Small intestine (tissue), 7 donors: ENCODE measurements around the gene ARFGEF3. TPM values are rescaled to one million over a fixed set of nuclear protein-coding genes. Genes with fewer than 3 reads are reported as not detected.
A peak's percentile ranks its signal among the peaks of the same experiment; 100 is the strongest.
"Not testable (repeated sequence)": the region's sequence is repeated elsewhere in the genome, so short reads cannot be mapped to it uniquely, and the experiment has no call there.

ENCODE experiments used
- DNase-seq, 2 donors: peaks; one replicate each; pipeline versions ENCODE4 v3.0.0 to v3.0.0-alpha.2; 2013
- FAIRE-seq: peaks from 2 replicates; lab custom pipeline; 2012; peaks lifted over from hg19 to GRCh38; lab: Jason Lieb, UNC
- H3K27ac ChIP-seq, 3 donors: one replicate each; pipeline ENCODE4 v1.5.1; 2013; ENCODE audit warnings: low read length in 2 of 3, mild to moderate bottlenecking in 2 of 3, control low read depth in 1 of 3, inconsistent platforms in 1 of 3, low read depth in 1 of 3, moderate library complexity in 1 of 3
- H3K27me3 ChIP-seq, 3 donors: one replicate each; pipeline ENCODE4 v1.6.1; 2013; ENCODE audit warnings: low read length in 3 of 3, inconsistent platforms in 1 of 3; ENCODE audit not compliant: control insufficient read depth in 3 of 3, insufficient read depth in 3 of 3
- H3K36me3 ChIP-seq, 3 donors: one replicate each; pipeline ENCODE4 v1.6.1; 2013; ENCODE audit warnings: low read length in 3 of 3, inconsistent platforms in 1 of 3, low read depth in 1 of 3, mild to moderate bottlenecking in 1 of 3, moderate library complexity in 1 of 3; ENCODE audit not compliant: control insufficient read depth in 3 of 3, insufficient read depth in 2 of 3
- H3K4me1 ChIP-seq, 3 donors: one replicate each; pipeline ENCODE4 v1.6.1; 2013; ENCODE audit warnings: low read length in 2 of 3, inconsistent platforms in 1 of 3, low read depth in 1 of 3, mild to moderate bottlenecking in 1 of 3, moderate library complexity in 1 of 3; ENCODE audit not compliant: control insufficient read depth in 3 of 3, insufficient read depth in 2 of 3
- H3K4me3 ChIP-seq, 3 donors: one replicate each; pipeline ENCODE4 v1.5.1; 2013; ENCODE audit warnings: low read length in 3 of 3, control low read depth in 1 of 3, inconsistent platforms in 1 of 3, low read depth in 1 of 3, mild to moderate bottlenecking in 1 of 3, moderate library complexity in 1 of 3
- H3K9me3 ChIP-seq, 2 donors: one replicate each; pipeline ENCODE4 v1.6.1; 2013; ENCODE audit warnings: low read depth in 1 of 2, low read length in 1 of 2; ENCODE audit not compliant: control insufficient read depth in 2 of 2, insufficient read depth in 1 of 2
- WGBS, 3 donors: extraction: QIAGEN DNeasy Blood & Tissue Kit; methylation state at CpG; one replicate each; pipeline ENCODE4 v1.1.7; 2013; 5-methylcytosine and 5-hydroxymethylcytosine counted together
- polyA plus RNA-seq, 4 donors: library from polyadenylated mRNA; stranded (reverse) in 3 of 4; unstranded in 1 of 4; fragments of 200-250 nt in 3 of 4; fragments of 120-200 nt in 1 of 4; gene quantifications; one replicate each; pipeline versions ENCODE4 v1.2.1 to v1.2.3, GENCODE V29; 2013
- donor health status: healthy with polysubstance abuse.
- donor health status: control.
- donor health status: control.
- donor health status: Bipolar disorder and iron deficiency.
- donor health status: healthy.

The ARFGEF3 gene
- polyA plus RNA-seq, 4 donors: 0.27 to 6.2 (median 2.9) TPM

- H3K9me3 ChIP-seq: no peaks in the 10 kb centered on the region
- no peaks in the 10 kb centered on the region for H3K4me1 ChIP-seq
- 65 to 75% (median 74%) methylated on average over 5 of the region's 5 CpGs for WGBS, 3 donors
- FAIRE-seq (no peak), DNase-seq (no peak)
- H3K27ac ChIP-seq: no peak overlapping the region
- H3K27me3 ChIP-seq: peaks cover 0 to 4% (median 0%) of the 10 kb centered on the region in 3 donors
- H3K36me3 ChIP-seq: no peaks in the 10 kb centered on the region
- H3K4me3 ChIP-seq: no peak overlapping the region
These were observed 49.9 kb downstream of the ARFGEF3 start for GRCh38 chr6:138211601-138212000.

DNA sequence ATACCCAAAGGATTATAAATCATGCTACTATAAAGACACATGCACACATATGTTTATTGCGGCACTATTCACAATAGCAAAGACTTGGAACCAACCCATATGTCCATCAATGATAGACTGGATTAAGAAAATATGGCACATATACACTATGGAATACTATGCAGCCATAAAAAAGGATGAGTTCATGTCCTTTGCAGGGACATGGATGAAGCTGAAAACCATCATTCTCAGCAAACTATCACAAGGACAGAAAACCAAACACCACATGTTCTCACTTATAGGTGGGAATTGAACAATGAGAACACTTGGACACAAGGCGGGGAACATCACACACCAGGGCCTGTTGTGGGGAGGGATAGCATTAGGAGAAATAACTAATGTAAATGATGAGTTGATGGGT lies 50.8 kb downstream of the ARFGEF3 start:
- H3K27ac ChIP-seq, H3K4me1 ChIP-seq, DNase-seq, H3K36me3 ChIP-seq, H3K9me3 ChIP-seq, H3K27me3 ChIP-seq, FAIRE-seq, H3K4me3 ChIP-seq: not testable (repeated sequence)
- WGBS, 3 donors: 74 to 100% (median 96%) methylated on average over 2 of the region's 2 CpGs

DNA sequence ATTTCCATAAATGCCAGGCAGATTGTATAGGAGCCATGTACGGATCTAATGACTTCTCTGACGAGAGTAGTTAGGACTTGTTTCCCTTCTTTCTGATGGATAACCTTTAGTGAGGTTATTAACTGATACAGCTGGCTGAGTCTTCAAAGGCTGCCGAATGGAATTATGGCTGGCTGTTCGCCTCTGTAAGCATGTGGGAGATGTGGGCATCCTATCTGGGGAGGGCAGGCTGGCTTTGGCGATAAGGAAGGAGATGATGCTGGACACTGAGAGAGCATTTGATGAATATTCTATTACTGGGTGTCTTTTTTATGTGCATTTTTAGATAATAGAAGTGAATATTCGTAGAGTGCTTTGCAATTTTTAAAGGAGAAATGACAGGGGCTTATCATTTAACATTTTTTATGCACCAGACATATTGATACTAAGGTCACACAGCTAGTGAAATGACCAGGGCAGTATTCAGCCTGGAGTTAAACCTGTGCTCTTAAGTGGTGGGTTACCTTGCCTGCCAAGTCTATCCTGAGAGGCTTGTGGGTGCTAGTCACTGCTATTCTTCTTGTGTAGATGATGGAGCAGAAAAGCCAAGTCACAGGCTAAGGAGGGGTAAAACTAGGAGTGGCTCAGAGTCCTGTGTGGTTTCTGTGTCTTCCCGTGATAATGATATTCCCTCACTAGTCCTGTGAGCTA lies 53.5 kb downstream of the ARFGEF3 start:
- no peak overlapping the region for H3K27ac ChIP-seq
- no peak for FAIRE-seq
- WGBS, 3 donors: 16 to 49% (median 20%) methylated on average over 7 of the region's 7 CpGs

DNA sequence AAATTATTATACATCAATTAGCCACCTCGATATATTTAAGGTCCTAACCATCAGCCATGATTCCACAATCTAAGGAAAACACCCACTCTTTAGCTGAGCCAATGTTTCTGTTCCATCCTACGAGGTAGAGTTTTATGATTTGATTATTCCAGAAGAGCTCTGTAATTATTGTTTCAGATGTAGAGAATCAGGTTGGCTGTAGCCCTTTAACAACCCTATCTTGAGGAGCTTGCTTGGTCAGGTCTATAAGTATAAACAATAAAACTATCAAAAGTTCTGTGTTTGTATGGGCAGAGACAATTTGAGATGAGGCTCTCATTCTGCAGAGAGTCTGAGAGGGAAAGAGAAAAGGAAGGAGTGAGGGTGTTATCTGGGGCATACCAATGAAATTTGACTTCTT lies 56.7 kb downstream of the ARFGEF3 start, which contains the start of gene PBOV1:
PBOV1 (minus strand) TSS at position 43 of the 400 bp plus-strand sequence. CDS start 96 bp downstream, outside the sequence.
- FAIRE-seq (no peak), DNase-seq (no peak)
- H3K9me3 ChIP-seq: no peaks in the 10 kb centered on the region
- H3K27ac ChIP-seq: no peak within 1 kb of the TSS
- H3K27me3 ChIP-seq: peaks cover 0 to 2% (median 0%) of the 10 kb centered on the region in 3 donors
- H3K4me3 ChIP-seq: no peak within 1 kb of the TSS
- 47 to 68% (median 49%) methylated on average over 2 of the region's 2 CpGs for WGBS, 3 donors
- H3K36me3 ChIP-seq: no peaks in the 10 kb centered on the region
- no peaks in the 10 kb centered on the region for H3K4me1 ChIP-seq

More for the DNA sequence above, 53.5 kb downstream of the ARFGEF3 start:
- peak; percentile 53 to 55 for DNase-seq
- H3K36me3 ChIP-seq: no peaks in the 10 kb centered on the region
- no peaks in the 10 kb centered on the region for H3K4me1 ChIP-seq
- H3K4me3 ChIP-seq: no peak overlapping the region
- peaks cover 0 to 2% (median 0%) of the 10 kb centered on the region in 3 donors for H3K27me3 ChIP-seq
- no peaks in the 10 kb centered on the region for H3K9me3 ChIP-seq

DNA sequence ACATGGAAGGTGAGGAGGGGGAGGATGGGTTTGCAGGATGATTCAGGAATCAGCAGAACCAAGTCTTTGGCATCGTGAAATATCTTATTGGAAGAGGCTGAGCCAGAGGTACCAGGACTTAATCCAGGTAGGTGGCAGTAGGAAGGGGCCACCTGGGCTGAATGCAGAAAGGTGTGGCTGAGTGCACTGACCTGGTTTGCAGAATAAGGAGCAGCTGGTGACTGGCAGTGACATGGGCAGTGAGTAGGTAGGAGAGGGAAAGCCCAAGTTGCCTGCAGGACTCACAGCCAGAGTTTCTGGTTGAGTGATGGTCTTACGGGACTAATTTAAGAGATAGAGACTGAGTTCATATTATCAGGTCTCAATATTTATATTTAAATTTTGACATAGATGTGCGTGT lies 57.7 kb downstream of the ARFGEF3 start:
- Histone ChIP-seq H3K27me3 (peaks cover 0 to 2% (median 0%) of the 10 kb centered on the region in 3 donors), H3K36me3 (no peaks in the 10 kb centered on the region), H3K9me3 (no peaks in the 10 kb centered on the region), H3K27ac (no peak overlapping the region), H3K4me3 (no peak overlapping the region), H3K4me1 (no peaks in the 10 kb centered on the region)
- FAIRE-seq: no peak
- 77 to 92% (median 80%) methylated on average over 3 of the region's 3 CpGs for WGBS, 3 donors
- peak in 1 of 2 donors; percentile 29 for DNase-seq

DNA sequence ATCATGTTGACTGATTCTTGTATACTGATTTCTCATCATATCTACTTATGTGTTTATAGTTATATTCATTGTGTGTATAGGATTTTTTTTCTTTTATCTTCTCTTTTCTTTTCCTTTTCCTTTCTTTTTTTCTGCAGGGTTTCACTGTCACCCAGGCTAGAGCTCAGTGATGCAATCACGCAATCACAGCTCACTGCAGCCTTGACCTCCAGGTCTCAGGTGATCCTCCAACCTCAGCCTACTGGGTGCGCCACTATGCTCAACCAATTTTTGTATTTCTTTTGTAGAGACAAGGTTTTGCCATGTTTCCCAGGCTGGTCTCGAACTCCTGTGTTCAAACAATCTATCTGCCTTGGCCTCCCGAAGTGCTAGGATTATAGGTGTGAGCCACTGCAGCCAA lies 58.2 kb downstream of the ARFGEF3 start:
- no peaks in the 10 kb centered on the region for H3K36me3 ChIP-seq
- H3K9me3 ChIP-seq: no peaks in the 10 kb centered on the region
- FAIRE-seq (no peak), DNase-seq (no peak)
- no peak overlapping the region for H3K27ac ChIP-seq
- H3K4me3 ChIP-seq: no peak overlapping the region
- no peaks in the 10 kb centered on the region for H3K4me1 ChIP-seq
- WGBS, 3 donors: 94 to 96% (median 95%) methylated on average over 4 of the region's 4 CpGs
- peaks cover 0 to 2% (median 0%) of the 10 kb centered on the region in 3 donors for H3K27me3 ChIP-seq

DNA sequence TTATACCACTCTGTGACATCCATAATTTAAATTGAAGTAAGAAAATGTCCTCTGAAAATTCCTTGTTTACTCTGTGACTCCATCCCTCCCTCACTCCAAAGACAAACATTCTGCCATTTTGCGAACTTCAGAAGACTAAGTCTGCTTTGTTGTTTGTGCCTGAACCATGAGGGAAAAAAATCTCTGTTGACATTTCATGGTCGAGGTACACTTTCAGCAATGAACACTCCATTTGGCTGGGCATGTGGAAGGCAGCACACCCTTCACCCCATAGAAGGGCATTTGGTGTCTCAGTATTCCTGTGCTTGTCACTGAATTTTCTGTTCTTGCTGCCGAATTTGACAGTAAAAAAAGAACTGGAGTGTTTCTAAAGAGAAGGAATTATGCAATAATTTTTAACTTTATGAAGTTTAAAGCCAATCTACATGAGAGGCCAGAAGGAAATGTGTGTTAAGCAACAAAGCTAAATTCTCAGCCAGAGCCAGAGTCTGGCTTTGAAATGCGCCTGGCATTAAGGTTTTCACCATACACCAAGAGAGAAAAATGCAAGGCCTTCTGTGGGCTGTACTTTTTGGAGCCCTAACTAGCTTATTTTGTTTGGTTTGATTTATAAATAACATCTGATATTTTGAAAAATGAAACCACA lies 61.3 kb downstream of the ARFGEF3 start:
- 71 to 74% (median 74%) methylated on average over 4 of the region's 4 CpGs for WGBS, 3 donors
- Histone ChIP-seq H3K36me3 (no peaks in the 10 kb centered on the region), H3K27ac (no peak overlapping the region), H3K9me3 (no peaks in the 10 kb centered on the region), H3K4me1 (peaks cover 0 to 3% (median 1%) of the 10 kb centered on the region in 3 donors), H3K27me3 (no peaks in the 10 kb centered on the region), H3K4me3 (no peak overlapping the region)
- DNase-seq (no peak), FAIRE-seq (no peak)

- 81 to 89% (median 82%) methylated on average over 4 of the region's 4 CpGs for WGBS, 3 donors
- FAIRE-seq: no peak
- H3K4me1 ChIP-seq: peaks cover 1 to 3% (median 3%) of the 10 kb centered on the region in 3 donors
These were observed 64.2 kb downstream of the ARFGEF3 start for GRCh38 chr6:138225953-138226352.

More at GRCh38 chr6:138225953-138226352, 64.2 kb downstream of the ARFGEF3 start:
- no peaks in the 10 kb centered on the region for H3K36me3 ChIP-seq
- no peak for DNase-seq
- H3K4me3 ChIP-seq: no peak overlapping the region
- no peak overlapping the region for H3K27ac ChIP-seq
- H3K9me3 ChIP-seq: no peaks in the 10 kb centered on the region
- H3K27me3 ChIP-seq: no peaks in the 10 kb centered on the region
